HFFc6 (cell line): Measurements from ENCODE around the gene RNASET2. TPM values are rescaled to one million over a fixed set of nuclear protein-coding genes. Genes with fewer than 3 reads are reported as not detected.

Experiments
- DNase-seq: peaks from one replicate; pipeline ENCODE4 v3.0.0-alpha.2; 2018
- H3K27ac Mint-ChIP-seq: 2 replicates; pipeline ENCODE4 v1.8.0; 2020; ENCODE audit warnings: mild to moderate bottlenecking, mixed read lengths
- H3K27me3 Mint-ChIP-seq: 2 replicates; pipeline ENCODE4 v1.8.0; 2021; ENCODE audit warnings: mild to moderate bottlenecking, moderate library complexity, mixed read lengths; ENCODE audit not compliant: insufficient read depth
- H3K36me3 Mint-ChIP-seq: 2 replicates; pipeline ENCODE4 v1.8.0; 2021; ENCODE audit warnings: low read depth, mixed read lengths
- H3K4me1 Mint-ChIP-seq: 2 replicates; pipeline ENCODE4 v1.8.0; 2020; ENCODE audit warnings: low read depth, mixed read lengths
- H3K4me3 Mint-ChIP-seq: 2 replicates; pipeline ENCODE4 v1.8.0; 2020; ENCODE audit warnings: mild to moderate bottlenecking, moderate library complexity, mixed read lengths
- H3K9me3 Mint-ChIP-seq: 2 replicates; pipeline ENCODE4 v1.8.0; 2020; ENCODE audit warnings: mild to moderate bottlenecking, mixed read lengths
- total RNA-seq, 6 experiments: library from RNA; stranded (reverse); fragmentation: NEBNext Ultra II Directional; extraction: Animal tissue kit (Norgen Biotek cat#: 25700); gene quantifications; 2 replicates in 1 of 6; 3 replicates in 5 of 6; pipeline ENCODE4 v1.2.3, GENCODE V29; 2021
- TF ChIP-seq, protein P1 (sequence below): fragments of 200-600 bp; sonication (generic); IDR thresholded peaks from 2 replicates; pipeline ENCODE4 v1.5.0; 2021; ENCODE audit warnings: antibody characterized with exemption, mild to moderate bottlenecking

The RNASET2 gene
- total RNA-seq, 6 experiments from 2014 or later, result 15.1 to 28.9 (median 16.5) TPM

DNA sequence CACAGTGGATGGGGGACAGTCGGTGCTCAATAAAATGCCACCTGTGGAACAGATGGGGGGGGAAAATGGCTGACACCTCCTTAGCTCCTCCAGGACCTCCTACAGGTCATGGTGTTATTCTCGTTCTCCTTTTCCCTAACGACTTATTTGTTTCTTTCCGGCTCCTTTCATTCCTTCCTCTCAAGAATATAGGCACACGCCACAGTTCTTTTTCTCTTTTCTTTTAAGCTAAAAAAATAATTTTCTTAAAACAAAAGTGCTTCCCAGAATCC, 1.4 kb upstream of the RNASET2 start:
- TF ChIP-seq, protein P1, sequence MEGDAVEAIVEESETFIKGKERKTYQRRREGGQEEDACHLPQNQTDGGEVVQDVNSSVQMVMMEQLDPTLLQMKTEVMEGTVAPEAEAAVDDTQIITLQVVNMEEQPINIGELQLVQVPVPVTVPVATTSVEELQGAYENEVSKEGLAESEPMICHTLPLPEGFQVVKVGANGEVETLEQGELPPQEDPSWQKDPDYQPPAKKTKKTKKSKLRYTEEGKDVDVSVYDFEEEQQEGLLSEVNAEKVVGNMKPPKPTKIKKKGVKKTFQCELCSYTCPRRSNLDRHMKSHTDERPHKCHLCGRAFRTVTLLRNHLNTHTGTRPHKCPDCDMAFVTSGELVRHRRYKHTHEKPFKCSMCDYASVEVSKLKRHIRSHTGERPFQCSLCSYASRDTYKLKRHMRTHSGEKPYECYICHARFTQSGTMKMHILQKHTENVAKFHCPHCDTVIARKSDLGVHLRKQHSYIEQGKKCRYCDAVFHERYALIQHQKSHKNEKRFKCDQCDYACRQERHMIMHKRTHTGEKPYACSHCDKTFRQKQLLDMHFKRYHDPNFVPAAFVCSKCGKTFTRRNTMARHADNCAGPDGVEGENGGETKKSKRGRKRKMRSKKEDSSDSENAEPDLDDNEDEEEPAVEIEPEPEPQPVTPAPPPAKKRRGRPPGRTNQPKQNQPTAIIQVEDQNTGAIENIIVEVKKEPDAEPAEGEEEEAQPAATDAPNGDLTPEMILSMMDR, result no peak
- Mint-ChIP-seq H3K36me3 (no peaks in the 10 kb centered on the region), H3K4me3 (peak overlapping the region; percentile 80), H3K9me3 (no peaks in the 10 kb centered on the region), H3K27ac (no peak overlapping the region), H3K27me3 (no peaks in the 10 kb centered on the region), H3K4me1 (peaks cover 28% of the 10 kb centered on the region)
- DNase-seq, result no peak

DNA sequence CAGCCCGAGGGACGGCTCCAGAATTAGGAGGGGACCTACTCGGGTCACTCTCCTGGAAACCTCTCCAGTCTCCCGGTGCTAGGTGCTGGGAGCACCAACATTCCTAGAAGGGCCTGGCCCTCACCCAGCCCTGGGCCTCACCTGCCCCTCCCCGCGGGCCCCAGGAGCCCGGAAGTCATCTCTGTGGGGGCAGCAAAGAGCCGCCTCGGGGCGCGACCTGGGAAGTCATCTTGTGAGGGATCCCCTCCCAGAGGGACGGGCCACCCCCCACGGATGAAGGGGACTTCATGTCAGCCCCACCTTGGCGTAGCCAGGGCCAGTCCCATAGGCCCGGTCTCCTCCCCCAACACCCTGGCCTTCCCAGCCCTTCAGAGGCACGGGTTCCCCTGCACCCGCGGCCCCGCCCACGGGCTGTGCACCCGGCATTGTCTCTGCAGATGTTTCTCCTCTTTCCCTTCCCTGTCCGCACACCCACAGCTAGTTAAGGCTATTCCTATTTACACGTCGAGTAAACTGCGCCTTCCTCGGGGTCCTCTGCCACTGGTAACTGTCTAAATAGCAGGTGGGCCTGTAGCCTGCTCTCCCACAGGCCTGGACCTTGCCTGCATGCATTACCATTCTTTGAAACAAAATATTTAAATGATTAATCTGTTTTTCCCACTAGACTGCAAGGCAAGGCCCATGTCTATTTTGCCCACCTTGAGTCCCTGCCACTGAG, 896 bp upstream of the RNASET2 start:
- DNase-seq, result no peak
- Mint-ChIP-seq H3K4me3 (peak overlapping the region; percentile 80), H3K4me1 (peaks cover 28% of the 10 kb centered on the region), H3K27me3 (no peaks in the 10 kb centered on the region), H3K27ac (peak overlapping the region; percentile 17), H3K36me3 (no peaks in the 10 kb centered on the region), H3K9me3 (no peaks in the 10 kb centered on the region)
- TF ChIP-seq, protein P1, result no peak

DNA sequence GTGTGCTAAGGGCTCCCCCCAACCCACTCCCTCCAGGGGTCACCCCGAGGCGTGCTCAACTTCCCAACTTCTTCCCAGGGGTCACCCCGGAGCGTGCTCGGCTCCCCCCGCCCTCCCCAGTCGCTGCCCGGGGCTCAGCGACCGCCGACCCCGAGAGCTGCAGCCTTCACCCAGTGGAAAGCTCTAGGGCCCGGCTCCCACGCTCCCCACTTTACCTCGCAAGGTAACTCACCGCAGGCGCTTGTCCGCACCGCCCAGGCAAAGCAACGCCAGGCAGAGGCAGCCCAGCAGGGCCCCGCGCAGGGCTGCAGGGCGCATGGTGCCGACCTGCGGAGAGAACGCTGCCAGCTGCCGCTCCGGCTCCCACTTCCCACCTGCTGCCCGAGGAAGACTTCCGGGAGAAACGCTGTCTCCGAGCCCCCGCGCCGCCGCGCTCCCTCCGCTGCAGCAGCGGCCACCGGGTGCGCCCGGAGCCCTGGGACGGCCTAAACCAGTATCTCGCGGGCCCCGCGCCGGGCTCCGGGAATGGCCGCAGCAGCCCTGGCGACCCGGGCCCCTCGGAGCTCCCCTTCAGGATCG, 396 bp downstream of the RNASET2 start:
- no peaks in the 10 kb centered on the region for H3K9me3 Mint-ChIP-seq
- peaks cover 3% of the 10 kb centered on the region for H3K36me3 Mint-ChIP-seq
- H3K27ac Mint-ChIP-seq, result no peak overlapping the region
- DNase-seq, result no peak
- peak overlapping the region; percentile 80 for H3K4me3 Mint-ChIP-seq
- peaks cover 31% of the 10 kb centered on the region for H3K4me1 Mint-ChIP-seq
- H3K27me3 Mint-ChIP-seq, result no peaks in the 10 kb centered on the region
- TF ChIP-seq, protein P1, result no peak

DNA sequence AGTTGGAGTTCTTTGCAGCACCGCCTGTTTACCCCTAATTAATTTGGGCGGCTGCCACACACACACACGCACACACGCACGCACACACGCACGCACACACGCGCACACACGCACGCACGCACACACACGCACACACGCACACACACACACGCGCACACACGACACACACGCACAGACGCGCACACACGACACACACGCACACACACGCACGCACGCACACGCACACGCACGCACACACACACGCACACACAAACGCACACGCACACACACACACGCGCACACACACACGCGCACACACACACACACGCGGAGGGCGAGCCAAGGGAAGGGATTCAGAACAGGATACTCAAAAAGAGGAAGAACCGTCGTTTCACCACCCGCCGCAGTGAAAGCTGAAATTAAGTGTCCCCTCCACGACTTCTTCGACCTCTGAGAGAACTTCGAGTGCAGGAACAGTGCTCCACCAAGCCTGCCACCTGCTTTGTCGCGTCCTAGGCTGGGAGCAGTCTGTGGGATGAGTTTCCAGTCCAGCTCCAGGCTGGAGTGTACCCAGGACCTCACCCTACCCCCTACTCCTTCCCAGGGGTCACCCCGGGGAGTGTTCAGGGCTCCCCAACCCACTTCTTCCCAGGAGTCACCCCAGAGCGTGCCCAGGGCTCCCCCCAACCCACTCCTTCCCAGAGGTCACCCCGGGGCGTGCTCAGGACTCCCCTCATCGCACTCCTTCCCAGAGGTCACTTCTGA, 1.1 kb downstream of the RNASET2 start:
- DNase-seq, result no peak
- peaks cover 9% of the 10 kb centered on the region for H3K36me3 Mint-ChIP-seq
- H3K9me3 Mint-ChIP-seq, result no peaks in the 10 kb centered on the region
- no peaks in the 10 kb centered on the region for H3K27me3 Mint-ChIP-seq
- peak overlapping the region; percentile 80 for H3K4me3 Mint-ChIP-seq
- peaks cover 38% of the 10 kb centered on the region for H3K4me1 Mint-ChIP-seq
- no peak overlapping the region for H3K27ac Mint-ChIP-seq
- TF ChIP-seq, protein P1, result no peak

DNA sequence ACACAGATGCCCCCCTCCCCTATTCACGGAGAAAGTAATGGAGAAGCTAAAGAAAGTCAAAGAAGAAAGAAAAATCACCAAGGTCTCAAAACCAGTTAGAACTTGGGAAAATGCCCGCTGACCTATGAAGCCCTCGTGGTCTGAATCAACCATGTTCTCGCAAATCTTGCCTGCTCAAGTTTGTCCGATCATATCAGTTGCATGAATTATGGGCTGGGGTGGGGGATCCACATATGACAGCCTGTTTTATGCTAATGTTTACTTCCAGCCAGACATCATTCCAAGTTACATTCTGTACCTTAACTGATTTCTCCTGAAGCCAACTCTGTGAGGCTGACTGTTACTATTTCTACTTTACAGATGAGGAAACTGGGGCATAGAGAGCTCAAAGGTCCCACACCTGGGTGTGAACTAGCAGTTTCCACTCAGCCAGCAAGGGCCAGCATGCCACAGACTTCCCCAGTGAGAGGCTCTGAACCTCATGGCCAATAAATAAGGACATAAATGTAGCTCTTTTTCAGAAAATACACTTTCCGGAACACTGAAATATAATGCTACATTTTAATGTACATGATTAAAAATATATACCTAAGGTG, 2.1 kb downstream of the RNASET2 start:
- Mint-ChIP-seq H3K9me3 (no peaks in the 10 kb centered on the region), H3K4me3 (no peak overlapping the region), H3K4me1 (peaks cover 40% of the 10 kb centered on the region), H3K27ac (no peak overlapping the region), H3K27me3 (no peaks in the 10 kb centered on the region), H3K36me3 (peaks cover 10% of the 10 kb centered on the region)
- no peak for DNase-seq
- TF ChIP-seq, protein P1, result no peak
